ENCODE data around the gene EYS. TPM values are rescaled to one million over a fixed set of nuclear protein-coding genes. Genes with fewer than 3 reads are reported as not detected.

The EYS gene
- total RNA-seq, 1 experiment from 2014 or later: not detected

DNA sequence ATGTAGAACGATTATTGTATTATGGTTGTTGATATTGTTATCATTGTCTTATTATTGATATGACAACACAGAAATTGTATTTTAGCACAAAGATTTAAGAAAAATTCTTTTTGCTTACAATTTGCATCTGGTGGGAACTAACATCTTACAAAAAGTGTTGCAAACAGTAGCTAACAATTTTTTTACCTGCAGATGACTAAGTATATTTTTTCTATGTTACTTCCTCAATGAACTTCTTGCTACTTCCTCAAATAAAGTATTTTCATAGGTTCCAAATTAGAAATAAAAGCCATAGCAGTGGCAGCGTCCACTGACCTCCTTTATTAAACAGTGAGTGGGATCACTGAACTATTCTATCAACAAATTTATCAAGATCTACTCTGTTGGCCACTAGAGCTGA is 1224.4 kb downstream of the EYS start:
- Histone ChIP-seq H2AK5ac (ENCODE audit: insufficient read length, low read length) (no peak overlapping the region), H2BK20ac (ENCODE audit: low read depth, low read length, poor library complexity, severe bottlenecking) (no peak overlapping the region), H3K23ac (ENCODE audit: insufficient read length, low read depth, low read length) (no peak overlapping the region), H3K18ac (ENCODE audit: insufficient read length, low read depth, low read length) (no peak overlapping the region), H2BK120ac (ENCODE audit: low read depth, low read length, poor library complexity, severe bottlenecking) (no peak overlapping the region), H2BK5ac (ENCODE audit: insufficient read length, low read length) (no peak overlapping the region), H2BK12ac (ENCODE audit: insufficient read length, low read depth, low read length) (no peak overlapping the region), H3T11ph (ENCODE audit: low read length) (no peak overlapping the region), H3K23me2 (ENCODE audit: insufficient read length, low read depth, low read length, poor library complexity, severe bottlenecking) (no peaks in the 10 kb centered on the region), H4K5ac (ENCODE audit: insufficient read length, low read depth, low read length) (no peak overlapping the region), H3K56ac (ENCODE audit: insufficient read length, low read depth, low read length) (no peak overlapping the region), H2AFZ (ENCODE audit: low read length) (no peak overlapping the region), H4K20me1 (ENCODE audit: control insufficient read depth, insufficient read depth, insufficient read length) (no peaks in the 10 kb centered on the region), H3K9me3 (ENCODE audit: control insufficient read depth, low read depth, low read length) (no peaks in the 10 kb centered on the region), H3K4ac (ENCODE audit: low read depth, low read length) (no peak overlapping the region), H3K27me3 (ENCODE audit: insufficient read depth, low read length) (no peaks in the 10 kb centered on the region), H2BK15ac (ENCODE audit: low read depth, low read length) (no peak overlapping the region), H3K27ac (ENCODE audit: insufficient read length, low read depth, low read length) (no peak overlapping the region), H3K4me1 (ENCODE audit: insufficient read depth, low read length) (no peaks in the 10 kb centered on the region), H4K8ac (replicated peaks; ENCODE audit: insufficient read length, low read depth, low read length) (no peak overlapping the region), H4K91ac (ENCODE audit: insufficient read length, low read depth, low read length) (no peak overlapping the region), H3K14ac (ENCODE audit: insufficient read depth, low read length) (no peak overlapping the region), H3K79me2 (ENCODE audit: insufficient read depth, low read length) (no peaks in the 10 kb centered on the region), H3K4me2 (ENCODE audit: insufficient read depth, insufficient read length, low read length) (no peak overlapping the region), H3K79me1 (ENCODE audit: insufficient read depth, low read depth, low read length, poor library complexity, severe bottlenecking) (no peaks in the 10 kb centered on the region), H3K9ac (ENCODE audit: extremely low read depth, insufficient read length, low read length) (no peak overlapping the region)
- H3K36me3 Mint-ChIP-seq (ENCODE audit: insufficient read depth in 1 of 3, low read depth in 3 of 3): no peaks in the 10 kb centered on the region
- DNase-seq: no peak
- H3K27me3 Mint-ChIP-seq (ENCODE audit: low read depth): no peaks in the 10 kb centered on the region
- no peaks in the 10 kb centered on the region for H3K4me1 Mint-ChIP-seq
- WGBS (ENCODE audit: extremely low coverage, insufficient read length, low lambda C conversion rate): no CpG with 5 or more reads among the region's 2 CpGs
- H3K27ac Mint-ChIP-seq: no peak overlapping the region
- H3K9me3 Mint-ChIP-seq: no peaks in the 10 kb centered on the region
- TF ChIP-seq, protein P1, sequence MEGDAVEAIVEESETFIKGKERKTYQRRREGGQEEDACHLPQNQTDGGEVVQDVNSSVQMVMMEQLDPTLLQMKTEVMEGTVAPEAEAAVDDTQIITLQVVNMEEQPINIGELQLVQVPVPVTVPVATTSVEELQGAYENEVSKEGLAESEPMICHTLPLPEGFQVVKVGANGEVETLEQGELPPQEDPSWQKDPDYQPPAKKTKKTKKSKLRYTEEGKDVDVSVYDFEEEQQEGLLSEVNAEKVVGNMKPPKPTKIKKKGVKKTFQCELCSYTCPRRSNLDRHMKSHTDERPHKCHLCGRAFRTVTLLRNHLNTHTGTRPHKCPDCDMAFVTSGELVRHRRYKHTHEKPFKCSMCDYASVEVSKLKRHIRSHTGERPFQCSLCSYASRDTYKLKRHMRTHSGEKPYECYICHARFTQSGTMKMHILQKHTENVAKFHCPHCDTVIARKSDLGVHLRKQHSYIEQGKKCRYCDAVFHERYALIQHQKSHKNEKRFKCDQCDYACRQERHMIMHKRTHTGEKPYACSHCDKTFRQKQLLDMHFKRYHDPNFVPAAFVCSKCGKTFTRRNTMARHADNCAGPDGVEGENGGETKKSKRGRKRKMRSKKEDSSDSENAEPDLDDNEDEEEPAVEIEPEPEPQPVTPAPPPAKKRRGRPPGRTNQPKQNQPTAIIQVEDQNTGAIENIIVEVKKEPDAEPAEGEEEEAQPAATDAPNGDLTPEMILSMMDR (conservative IDR thresholded peaks at IDR 0.05): no peak
- no peak overlapping the region for H3K4me3 Mint-ChIP-seq
